Anterior cingulate cortex (tissue), 58 donors: ENCODE results near the gene NLN.
"Not testable (repeated sequence)": the region's sequence is repeated elsewhere in the genome, so short reads cannot be mapped to it uniquely, and the experiment has no call there.

ENCODE experiments used
- DNase-seq, 58 donors: peaks; one replicate each; lab custom pipeline; 2025; lab: John Stamatoyannopoulos, UW

NLN gene

DNA sequence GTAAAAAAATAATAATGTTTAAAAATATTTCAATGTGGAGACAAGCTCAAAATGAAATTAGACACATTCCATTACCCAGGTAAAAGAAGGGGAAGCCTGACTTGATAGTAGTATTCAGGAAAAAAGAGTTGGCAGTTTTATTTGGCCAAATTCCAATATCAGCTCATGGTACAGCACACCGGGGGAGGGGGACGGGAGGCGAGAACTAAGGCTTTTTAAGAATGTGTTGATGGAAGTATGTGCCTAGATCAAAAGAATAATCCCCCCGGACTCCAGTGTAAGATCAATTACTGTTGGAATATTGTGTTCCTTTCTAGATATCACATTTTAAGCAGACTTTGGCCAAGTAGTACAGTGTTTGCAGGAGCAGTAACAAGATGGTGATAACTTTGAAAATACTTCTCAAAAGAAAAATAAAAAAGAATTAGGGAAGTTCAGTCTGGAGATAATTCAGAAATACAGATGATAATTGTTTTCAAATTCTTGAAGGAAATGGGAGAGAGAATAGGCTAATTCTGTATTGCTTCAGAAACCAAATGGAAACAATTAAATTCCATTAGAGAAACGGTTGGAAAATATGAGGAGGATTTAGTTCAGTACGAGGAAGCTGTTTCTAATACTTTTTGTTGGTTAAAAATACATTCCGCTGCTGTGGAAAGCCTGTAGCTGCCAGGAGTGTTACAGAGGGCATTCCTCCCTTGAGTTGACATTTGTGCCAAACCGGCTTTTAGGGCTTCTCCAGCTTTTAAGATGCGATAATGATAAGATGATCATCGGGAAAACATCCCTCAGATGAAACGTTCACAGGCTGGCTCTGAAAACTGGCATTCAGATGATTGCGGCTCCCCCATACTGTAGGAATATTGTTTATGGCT lies 106.3 kb downstream of the NLN start:
- no peak for DNase-seq

DNA sequence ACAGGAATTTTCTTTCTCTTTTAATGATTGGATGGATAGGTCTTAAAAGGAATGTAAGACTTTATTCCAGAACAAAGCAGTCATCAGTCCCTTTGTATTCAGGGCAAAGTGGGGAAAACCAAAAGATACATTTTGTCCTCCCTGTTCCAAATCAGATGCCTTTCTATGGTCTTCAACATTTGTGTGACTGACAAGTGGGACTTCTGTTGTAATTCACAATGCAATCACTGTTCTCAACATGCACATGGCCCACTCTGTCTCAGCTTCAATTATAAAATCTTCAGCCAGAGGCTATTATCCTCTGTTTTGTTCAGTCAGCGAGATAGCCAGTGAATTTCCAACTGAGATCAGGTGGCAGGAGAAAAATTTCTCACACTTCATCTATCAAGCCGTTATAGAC lies 108.9 kb downstream of the NLN start:
- peak in 20 of 58 donors; percentile 3 to 87 (median 36) for DNase-seq

DNA sequence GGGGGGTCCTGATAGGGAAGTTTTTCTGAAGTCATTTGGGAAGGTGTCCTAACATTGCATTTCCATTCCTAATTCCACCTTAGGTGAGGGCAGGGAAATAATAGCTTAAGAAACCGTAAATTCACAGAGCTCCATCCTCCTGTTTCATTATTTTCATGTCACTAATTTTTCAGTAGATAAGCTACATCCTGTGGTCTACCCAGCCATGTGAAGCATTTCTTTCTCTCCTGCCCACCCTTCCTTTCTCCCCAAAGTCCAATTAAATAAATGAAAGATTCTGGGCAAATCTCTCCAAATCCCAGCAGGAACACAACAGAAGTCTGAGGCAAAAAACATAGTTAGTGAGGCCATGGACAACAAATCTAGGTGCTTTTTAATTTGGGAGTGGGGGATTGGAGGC lies 109.3 kb downstream of the NLN start:
- DNase-seq = no peak

DNA sequence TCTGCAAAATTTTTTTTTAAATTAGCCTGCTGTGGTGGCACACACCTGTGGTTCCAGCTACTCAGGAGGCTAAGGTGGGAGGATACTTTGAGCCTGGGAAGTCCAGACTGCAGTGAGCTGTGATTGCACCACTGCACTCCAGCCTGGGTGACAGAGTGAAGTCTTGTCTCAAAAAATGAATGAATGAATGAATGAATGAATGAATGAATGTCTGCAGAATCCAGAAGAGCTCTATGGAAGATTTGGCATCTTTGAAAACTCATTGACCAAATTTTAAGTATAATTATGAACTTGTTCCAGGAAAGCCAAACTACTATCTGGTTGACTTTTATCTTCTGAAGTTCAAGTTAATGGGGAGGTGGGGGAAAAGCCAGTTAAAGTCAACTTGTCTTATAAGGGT lies 110.1 kb downstream of the NLN start:
- DNase-seq = no peak

DNA sequence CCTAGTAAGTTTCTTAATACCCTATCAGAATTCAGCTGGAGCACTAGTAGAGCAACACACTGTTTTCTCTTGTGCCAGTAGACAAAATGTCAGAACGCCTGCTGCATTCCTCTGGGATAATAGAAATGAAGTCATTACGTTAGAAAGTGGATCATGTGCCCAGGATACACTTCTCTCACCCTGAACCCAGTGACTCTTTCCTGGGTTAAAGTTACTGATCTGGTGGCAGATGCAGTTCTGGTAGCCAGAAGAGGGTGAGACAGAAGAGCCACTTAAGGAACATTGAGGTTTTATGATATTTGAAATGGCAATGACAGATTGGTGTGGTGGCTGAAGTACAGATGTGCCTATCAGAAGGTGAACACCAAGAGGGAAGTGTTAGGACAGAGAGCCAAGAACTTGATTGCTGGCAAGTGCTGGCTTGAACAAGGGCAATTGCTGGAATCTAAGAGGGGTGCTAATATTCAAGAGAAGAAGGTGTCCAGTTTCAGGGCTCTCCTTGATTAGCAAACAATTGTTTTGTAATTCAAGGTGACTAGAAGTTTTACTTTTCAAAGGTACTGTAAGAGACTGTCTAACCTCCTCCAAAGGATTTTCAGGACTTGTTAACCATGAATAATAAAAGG lies 110.7 kb downstream of the NLN start:
- no peak for DNase-seq

DNA sequence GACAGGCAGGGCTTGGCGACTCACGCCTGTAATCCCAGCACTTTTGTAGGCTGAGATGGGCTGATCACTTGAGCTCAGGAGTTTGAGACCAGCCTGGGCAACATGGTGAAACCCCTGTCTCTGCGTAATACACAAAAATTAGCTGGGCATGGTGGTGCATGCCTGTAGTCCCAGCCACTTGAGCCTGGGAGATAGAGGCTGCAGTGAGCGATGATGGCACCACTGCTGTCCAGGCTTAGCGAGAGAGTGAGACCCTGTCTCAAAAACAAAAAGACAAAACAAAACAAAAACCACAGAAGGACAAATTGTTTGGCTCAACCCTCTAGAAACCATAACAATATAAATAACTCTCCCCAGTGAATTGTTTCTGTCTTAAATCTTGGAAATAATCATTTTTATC lies 111.8 kb downstream of the NLN start:
- no peak for DNase-seq

DNA sequence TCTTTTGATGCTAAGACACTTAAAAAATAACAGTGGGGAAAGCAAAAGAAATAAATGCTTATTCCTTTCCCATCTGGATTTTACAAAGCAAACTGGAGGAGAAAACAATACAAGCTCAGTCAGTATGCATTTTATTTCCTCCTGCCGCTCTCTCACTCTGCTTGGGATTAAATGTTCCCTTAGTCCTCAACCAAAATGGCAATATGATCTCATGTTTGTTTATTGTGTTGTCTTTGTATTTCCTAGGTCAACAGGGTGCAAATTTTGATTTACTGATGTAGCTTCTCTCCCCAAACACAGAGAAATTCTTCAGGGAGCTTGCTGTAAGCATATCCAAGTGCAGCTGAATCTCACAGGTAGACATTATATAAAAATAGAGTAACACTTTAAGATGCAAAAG lies 112.3 kb downstream of the NLN start:
- no peak for DNase-seq

DNA sequence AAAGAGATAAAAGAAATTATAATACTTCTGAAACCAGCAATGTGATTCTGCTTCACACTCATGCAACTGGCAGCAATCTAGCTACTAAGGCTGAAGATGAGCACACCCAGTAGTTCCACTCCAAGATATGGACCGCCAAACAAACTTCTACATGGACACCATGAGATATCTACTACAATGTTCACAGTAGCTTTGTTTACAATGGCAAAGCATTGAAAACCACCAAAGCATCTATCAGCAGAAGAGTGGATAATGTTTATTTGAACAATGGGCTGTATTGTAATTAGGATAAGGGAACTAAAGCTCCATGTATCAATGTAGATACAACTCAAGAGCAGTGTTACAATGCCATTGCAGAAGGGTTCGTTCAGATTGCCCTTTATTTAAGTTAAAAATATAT lies 113.2 kb downstream of the NLN start:
- no peak for DNase-seq

DNA sequence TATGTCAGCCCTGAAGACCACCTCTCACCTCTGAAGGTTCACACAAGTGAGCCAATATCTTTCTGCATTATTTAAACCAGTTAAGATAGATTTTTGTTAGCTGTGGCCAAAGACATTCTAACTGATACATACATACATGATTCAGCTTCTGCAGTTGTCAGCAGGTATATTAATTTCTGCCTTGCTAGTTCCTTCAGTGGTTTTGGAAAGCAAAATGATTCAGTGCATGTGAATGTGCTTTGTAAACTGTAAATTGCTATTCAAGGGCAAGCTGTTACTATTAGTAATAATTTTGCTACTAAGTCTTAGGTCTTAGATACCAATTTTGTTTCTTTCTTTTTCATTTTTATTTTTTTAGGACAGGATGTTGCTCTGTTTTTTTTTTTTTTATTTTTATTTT lies 115.1 kb downstream of the NLN start:
- no peak for DNase-seq

DNA sequence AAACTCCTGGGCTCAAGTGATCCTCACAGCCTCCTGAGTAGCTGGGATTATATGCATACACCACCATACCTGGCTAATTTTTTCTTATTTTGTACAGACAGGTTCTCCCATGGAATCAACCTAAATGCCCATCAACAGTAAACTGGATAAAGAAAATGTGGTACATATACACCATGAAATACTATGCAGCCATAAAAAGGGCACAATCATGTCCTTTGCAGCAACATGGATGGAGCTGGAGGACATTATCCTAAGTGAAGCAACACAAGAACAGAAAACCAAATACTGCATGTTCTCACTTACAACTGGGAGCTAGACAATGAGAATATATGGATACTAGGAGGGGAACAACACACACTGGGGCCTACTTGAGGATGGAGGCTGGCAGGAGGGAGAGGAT lies 117.2 kb downstream of the NLN start:
- not testable (repeated sequence) for DNase-seq

DNA sequence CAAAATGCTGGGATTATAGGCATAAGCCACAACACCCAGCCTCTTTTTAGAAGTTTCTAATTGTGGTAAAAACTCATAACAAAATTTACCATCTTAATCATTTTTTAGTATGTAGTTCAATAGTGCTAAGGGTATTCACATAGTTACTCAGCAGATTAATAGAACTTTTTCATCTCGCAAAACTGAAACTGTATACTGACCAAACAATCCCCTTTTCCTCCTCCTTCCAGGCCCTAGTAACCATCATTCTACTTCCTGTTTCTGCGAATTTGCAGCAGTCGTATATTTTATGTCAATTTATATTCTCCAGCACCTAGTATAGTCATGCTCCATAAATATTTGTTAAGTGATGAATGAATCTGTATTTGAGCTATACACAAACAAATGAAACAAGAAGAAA lies 118.1 kb downstream of the NLN start:
- no peak for DNase-seq

DNA sequence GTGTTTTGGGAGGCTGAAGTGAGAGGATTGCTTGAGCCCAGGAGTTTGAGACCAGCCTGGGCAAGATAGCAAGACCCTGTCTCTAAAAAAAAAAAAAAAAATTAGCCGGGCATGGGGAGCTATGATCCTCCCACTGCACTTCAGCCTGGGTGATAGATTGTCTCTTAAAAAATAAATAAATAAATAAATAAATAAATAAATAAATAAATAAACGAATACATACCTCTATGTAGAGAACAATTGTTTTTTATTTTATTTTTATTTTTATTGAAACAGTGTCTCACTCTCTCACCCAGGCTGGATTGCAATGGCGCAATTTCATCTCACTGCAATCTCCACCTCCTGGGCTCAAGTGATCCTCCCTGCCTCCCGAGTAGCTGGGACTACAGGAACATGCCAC lies 122.8 kb downstream of the NLN start:
- DNase-seq = not testable (repeated sequence)

DNA sequence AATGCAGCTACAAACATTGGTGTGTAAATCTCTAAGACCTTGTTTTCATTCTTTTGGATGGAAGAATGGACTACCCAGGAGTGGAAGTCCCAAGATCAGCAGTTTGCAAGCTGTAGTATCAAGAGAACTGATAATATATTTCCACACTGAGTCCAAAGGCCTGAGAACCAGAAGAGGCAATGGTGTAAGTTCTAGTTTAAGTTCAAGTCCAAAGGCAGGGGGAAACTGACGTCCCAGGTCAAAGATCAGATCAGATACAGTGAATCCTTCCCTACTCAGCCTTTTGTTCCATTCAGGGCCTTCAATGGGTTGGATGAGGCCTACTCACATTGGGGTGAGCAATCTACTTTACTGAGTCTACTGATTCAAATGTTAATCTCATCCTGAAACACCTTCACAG lies 124.1 kb downstream of the NLN start:
- no peak for DNase-seq

DNA sequence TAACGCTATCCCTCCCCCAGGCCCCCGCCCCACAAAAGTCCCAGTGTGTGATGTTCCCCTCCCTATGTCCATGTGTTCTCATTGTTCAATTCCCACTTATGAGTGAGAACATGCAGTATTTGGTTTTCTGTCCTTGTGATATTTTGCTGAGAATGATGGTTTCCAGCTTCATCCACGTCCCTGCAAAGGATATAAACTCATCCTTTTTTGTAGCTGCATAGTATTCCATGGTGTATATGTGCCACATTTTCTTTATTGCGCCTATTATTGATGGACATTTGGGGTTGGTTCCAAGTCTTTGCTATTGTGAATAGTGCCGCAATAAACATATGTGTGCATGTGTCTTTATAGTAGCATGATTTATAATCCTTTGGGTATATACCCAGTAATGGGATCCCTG lies 125.0 kb downstream of the NLN start:
- DNase-seq = not testable (repeated sequence)

DNA sequence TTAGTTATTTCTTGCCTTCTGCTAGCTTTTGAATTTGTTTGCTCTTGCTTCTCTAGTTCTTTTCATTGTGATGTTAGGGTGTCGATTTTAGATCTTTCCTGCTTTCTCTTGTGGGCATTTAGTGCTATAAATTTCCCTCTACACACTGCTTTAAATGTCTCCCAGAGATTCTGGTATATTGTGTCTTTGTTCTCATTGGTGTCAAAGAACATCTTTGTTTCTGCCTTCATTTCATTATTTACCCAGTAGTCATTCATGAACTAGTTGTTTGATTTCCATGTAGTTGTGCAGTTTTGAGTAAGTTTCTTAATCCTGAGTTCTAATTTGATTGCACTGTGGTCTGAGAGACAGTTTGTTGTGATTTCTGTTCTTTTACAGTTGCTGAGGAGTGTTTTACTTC lies 127.9 kb downstream of the NLN start:
- not testable (repeated sequence) for DNase-seq

DNA sequence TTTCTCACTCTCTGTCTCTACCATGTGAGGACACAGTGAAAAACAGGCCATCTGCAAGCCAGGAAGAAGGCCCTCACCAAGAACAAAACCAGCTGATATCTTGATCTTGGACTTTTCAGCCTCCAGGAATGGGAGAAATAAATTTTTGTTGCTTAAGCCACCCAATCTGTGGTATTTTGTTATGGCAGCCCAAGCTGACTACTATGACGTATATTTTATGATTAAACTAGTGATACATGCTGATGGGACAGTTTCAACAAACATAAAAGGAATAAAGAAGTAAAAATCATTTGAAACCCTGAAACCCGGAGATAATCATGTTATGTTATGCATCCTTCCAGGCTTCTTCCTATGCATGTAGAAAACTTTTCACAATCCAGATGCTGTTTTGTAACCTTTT lies 132.9 kb downstream of the NLN start:
- DNase-seq = no peak

DNA sequence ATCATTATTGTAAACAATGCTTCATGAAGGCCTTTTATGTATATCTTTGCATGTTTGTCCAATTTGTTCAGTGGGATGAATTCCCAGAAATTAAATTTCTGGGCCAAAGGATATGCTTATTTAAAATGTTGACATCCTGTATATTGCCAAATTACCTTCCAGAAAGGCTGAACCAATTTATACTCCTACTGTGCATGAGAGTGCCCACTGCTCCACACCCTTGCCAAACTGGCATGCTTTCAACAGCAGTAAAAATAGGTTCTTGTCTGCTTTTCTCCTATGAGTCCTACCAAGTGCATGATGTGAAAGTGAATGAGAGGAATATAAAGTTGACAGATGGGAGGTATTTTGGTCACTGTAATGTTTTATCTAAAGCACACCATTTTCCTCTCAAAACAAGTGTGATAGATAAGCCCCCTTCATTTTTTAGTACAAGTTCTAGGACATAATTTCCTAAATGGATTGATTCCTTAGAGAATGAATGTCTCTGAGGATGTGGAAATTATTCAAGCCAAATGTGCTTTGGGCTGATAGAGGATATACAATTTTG lies 133.8 kb downstream of the NLN start:
- DNase-seq = peak in 1 of 58 donors; percentile 21

DNA sequence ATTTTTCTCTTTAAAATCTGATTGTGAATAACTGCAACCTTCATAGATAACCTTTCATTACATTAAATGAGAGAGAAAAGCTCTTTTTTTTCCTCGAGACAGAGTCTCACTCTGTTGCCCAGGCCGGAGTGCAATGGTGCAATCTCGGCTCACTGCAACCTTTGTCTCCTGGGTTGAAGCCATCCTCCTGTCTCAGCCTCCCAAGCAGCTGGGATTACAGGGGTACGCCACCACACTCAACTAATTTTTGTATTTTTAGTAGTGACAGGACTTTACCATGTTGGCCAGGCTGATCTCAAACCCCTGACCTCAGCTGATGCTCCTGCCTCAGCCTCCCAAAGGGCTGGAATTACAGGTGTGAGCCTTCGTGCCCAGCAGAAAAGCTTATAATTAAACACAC lies 134.5 kb downstream of the NLN start:
- no peak for DNase-seq

DNA sequence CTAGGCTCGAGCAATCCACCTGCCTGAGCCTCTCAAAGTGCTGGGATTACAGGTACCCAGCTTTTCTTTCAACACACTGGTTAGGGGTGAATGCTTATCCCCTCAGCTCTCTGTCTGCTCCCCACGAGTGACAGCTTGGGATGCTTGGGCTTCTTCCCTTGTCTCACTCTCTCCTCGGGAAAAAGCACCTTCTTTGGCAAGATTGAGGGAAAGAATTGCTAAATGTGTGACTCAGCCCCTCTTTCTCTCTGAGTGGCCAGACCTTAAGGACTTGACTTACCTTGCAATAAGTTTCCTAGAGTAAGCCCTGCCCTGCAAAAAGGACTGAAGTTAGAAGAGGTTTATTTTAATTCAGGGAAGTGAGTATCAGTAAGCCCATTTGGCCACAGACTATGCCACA lies 136.3 kb downstream of the NLN start:
- DNase-seq = no peak

DNA sequence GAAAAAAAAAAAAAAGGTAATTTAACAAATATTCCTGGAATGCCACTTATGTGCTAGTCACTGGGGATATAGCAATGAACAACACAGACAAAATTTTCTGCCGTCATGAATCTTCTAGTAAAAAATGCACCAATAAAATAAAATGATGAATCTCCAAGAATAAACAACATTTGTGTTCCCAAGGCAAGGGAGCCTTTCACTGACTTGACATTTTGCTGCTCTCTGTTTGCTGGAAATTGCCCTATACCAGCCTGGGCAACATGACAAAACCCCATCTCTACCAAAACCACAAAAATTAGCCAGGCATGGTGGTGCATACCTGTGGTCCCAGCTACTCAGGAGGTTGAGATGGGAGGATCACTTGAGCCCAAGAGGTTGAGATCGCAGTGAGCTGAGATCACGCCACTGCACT lies 139.8 kb downstream of the NLN start:
- no peak for DNase-seq

DNA sequence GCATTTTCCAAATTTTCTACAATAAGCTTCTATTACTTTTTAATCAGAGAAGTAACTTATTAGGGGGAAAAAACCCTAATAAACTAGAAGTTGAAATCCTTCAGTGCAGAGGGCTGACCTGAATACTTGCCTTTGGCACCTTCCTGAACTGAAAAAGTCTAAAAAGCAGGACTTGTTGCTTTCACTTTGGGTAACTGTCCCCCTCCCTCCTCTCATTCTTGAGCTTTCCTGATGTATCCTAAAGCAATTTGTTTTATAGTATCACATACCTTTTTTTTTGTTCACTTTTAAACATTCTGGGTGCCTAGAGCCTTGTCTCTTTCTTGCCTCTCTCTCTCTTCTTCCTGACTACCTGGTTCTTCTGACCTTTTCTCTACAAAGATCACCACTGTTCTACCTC lies 140.4 kb downstream of the NLN start:
- DNase-seq = no peak

DNA sequence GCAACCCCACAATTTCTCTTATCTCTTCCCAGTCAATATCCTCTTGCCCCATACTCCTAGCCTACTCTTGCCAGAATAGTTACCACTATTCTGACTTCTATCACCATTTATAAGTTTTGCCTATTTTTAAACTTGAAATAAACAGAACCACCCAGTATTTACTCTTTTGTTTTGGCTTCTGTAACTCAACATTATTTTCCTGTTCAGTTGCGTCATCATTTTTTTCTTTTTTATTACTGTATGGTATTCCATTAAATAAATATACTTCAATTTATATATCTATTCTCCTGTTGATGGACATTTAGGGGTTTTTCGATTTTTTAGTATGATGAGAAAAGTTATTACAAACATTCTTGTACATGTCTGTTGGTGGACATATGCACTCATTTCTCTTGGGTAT lies 141.7 kb downstream of the NLN start:
- DNase-seq = no peak
